Stimulated activated CD8-positive, alpha-beta memory T cell treated with anti-CD3 and anti-CD28 coated beads, Interleukin-15, amount 100 ng/mL, for 4 hours (primary cell): ENCODE results near the gene NEMP1.
"Not testable (repeated sequence)": the region's sequence is repeated elsewhere in the genome, so short reads cannot be mapped to it uniquely, and the experiment has no call there.

ENCODE experiments used
- DNase-seq, 2 donors: peaks; one replicate each; pipeline ENCODE4 v3.0.0-alpha.2; 2020; ENCODE audit warnings: low read depth in 2 of 2

The NEMP1 gene

DNA sequence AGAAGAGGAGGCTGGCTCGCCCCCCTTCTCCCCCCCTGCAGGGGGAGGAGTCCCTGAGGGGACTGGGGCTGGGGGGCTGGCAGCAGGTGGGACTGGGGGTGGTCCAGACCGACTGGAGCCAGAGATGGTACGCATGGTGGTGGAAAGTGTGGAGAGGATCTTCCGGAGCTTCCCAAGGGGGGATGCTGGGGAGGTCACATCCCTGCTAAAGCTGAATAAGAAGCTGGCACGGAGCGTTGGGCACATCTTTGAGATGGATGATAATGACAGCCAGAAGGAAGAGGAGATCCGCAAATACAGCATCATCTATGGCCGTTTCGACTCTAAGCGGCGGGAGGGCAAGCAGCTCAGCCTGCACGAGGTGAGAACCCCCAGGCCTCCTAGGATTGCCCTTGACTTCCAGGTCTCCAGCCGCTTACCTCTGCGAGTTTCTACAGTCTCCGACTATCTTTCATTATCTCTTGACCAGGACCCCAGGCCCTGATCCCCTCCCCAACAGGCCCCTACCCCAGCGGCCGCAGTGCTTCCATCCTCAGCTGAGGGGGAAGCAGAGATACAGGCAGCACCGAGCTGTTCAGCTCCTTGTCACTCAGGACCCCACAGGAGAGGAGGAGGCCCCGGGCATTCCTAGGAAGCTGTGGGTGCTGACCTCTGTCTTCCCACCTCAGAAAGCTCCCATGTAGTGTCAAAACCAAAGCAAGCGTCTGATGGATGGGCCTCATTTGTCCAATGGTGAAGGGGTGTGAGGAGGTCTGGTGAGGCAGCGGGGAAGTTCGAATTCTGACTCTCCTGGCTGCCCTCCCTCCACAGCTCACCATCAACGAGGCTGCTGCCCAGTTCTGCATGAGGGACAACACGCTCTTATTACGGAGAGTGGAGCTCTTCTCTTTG is 13.3 kb upstream of the NEMP1 start:
- no peak for DNase-seq

DNA sequence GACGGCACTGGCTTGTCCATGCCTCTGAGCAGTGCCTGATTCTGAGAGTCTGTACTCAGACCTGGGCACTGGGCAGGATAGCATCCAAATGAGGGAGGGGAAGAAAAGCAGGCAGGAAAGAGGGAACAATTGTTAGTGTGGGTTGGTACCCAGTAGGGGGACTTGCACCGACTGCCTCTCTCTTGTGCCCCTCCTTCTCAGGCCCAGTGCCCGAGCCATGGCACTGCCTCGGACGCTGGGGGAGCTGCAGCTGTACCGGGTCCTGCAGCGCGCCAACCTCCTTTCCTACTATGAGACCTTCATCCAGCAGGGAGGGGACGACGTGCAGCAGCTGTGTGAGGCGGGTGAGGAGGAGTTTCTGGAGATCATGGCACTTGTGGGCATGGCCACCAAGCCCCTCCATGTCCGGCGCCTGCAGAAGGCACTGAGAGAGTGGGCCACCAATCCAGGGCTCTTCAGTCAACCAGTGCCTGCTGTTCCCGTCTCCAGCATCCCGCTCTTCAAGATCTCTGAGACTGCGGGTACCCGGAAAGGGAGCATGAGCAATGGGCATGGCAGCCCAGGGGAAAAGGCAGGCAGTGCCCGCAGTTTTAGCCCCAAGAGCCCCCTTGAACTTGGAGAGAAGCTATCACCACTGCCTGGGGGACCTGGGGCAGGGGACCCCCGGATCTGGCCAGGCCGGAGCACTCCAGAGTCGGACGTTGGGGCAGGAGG is 12.5 kb upstream of the NEMP1 start:
- DNase-seq: no peak

DNA sequence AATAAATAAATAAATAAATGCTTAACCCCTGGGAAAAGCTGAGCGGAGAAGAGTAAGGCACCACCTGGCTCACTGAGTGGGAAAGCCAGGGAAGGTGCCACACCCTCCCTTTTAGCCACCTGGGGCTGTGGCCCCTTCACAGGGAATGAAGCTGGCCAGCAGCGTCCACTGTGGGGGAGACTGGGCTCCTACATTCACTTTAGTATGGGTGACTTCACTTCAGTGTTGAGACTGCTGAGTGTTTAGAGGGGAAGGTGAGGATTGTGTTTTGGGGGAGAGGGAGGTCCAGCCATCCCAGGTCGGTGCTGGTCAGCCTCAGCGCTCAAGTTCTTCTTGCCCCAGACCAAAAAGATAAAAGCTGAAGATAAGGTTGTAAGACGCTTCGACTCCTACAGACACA is 11.9 kb upstream of the NEMP1 start:
- no peak for DNase-seq

DNA sequence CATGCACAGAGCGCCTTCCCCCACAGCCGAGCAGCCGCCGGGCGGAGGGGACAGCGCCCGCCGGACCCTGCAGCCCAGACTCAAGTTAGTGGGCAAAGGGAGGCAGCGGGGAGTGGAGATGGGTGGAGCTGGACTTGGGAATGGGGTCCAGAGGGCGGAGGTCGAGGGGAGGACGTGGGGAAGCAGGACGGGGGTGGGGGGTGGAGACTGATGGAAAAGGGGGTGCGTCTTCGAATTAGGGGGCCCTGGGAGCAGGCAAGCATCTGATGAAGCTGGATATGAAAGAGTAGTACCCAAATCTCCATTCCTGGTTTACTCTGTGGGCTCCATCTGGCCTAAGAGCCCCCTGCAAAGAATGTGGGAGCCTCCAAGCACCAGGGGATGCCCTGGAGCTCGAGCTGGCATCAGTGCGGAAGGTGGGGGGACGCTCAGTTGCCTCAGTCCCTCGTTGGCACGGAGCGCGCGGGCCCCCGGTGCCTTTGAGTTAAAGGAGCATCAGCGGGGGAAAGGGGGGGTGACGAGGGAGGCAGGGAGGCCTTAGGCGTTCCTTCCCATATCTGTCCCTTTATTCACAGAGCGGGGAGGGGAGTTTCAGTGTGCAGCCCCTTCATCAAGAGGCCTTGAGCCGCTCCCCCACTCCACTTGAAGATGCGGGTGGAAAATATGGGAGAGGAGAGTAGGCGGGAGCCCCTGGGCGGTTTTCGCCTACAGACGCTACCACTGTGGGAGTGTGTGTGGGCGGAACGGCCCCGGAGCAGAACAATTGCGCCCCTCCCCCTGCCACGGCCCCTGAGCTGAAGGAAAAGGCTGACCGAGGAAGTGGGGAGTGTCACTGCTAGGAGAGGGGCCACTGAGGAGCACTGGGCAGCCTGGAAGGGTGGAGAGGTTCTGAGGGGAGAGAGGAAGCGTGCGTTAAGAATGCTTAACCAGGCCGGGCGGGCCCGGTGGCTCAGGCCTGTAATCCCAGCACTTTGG is 11.0 kb upstream of the NEMP1 start:
- peak; percentile 38 to 42 for DNase-seq

DNA sequence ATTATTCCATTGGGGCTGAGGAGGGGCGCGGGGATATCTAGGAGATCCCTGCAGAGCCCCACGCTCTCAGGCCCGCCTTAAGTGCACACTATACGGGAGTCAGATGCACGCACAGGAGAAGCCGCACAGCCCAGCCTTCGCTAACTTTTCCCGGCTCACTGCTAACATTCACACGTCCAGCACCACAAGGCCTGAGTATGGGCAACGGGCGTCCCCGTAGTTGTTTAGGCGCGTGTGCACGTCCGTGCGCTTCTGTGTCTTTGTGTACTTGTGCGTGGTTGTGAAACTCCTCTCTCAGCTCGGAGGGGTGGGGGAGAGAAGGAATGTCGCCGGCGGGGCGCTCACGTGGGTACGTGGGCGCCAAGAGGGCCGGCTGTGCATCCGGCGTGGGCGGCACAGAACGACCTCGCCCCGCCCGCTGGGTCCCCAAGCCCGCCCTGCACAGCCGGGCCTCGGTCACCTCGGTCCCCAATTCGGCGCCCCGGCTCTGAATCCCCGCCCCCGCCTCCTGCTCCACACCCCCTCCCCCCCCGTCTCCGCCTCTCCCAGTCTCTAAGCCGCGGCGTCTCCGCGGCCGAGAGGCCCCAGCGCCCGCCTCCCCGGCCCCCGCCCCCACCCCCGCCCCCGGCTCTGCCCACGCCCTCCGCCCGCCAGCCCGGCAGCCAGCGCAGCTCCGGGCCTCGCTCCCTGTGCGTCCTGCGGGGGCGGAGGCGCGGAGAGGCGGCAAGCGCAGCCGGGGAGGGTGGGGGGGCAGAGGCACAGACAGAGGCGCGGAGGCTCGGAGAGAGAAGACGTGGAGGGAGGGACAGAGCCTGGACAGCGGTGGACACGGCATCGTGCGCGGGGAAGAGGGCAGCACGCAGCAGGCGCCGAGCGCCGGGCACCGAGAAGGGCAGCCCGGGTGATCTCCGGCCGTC is 10.0 kb upstream of the NEMP1 start, which contains the start of gene NAB2:
Gene NAB2, plus strand, starts transcription at position 761 of the 917 bp plus-strand sequence. CDS start 158 bp downstream, outside the sequence.
- DNase-seq: peak; percentile 80 to 83

DNA sequence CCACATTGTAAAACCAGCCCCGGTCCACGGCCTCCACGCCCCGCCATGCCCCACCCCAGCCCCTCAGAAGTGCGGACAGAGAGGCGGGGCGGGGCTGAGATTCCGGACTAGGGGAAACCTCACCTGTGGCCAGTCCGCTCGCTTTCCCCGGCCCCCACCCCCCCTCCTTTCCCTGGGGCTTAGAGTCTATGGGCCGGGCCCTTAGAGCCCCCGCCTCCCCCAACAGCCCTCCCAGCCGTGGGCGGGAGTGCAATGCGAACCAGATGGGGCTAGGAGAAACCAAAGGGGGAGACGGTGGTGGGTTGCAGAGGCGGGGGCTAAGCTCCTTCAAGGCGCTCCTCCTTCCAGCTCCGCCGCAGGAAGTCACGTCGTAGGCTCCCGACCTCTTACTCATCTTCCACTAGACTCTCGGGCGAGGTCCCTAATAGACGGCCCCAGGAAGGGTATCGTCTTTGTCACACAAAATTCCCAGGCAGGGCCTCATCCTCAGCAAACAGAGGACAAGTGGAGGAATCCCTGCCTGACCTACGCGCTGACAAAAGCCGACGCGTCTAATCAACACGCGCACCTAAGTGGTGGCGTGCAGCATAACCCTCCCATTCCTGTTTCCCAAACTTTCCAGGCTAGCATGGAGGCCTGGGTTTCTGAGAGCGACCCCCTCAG is 9.2 kb upstream of the NEMP1 start:
- DNase-seq: peak; percentile 83 to 89

DNA sequence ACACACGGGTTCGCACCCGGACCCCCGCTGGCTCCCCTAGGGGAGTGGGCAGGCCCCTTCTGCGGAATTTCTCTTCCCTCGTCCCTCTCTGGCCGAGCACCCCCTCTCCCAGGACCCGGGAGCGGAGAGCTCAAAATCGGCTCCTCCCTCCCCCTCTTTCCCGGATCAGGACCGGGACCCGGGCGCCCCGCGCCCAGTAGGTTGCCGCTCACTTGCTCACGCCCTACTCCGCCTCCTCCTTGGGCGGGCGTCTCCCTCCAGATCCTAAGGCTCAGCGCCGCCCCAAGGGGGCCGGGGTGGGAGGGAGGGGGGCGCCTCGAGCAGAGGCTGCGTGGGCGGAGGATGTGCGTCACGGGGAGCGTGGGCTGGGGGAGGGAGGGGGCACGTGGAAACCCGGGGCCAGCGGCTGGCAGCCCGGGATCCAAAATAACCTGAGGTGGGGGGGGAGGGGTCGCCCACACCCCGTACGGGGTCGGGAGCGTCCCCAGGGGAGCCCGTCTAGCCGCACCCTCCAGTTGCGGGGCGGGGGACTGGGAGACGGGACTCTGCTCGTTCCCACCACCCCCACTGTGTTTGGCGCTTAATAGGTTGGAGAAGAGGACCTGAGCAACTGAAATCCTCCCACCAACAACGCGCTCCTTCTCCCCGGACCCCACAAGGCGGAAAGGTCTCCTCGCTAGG is 8.6 kb upstream of the NEMP1 start:
- peak; percentile 94 for DNase-seq

DNA sequence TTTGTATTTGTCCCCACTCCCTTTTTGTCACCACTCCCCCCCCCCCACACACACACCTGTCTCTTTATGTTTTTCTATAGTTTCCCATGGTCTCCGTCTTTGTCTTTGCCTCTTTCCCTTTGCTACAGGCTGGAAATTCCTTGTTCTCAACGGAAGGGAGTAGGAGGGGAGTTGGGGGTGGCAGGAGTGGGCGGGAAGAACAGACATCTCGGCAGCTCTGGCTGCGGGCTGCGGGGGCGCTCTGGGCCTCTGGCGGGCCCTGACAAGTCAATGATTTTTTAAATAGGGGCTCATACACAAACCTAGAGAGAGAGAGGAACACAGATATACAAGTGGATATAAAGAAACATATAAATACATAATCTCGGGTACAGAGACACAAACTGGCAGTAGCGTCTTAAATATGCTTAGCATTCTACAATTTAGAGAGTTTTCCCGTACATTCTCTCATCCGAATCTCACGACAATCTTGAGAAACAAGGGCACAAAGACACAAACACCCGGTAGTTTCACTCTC is 8.0 kb upstream of the NEMP1 start:
- DNase-seq: peak; percentile 61 to 65

DNA sequence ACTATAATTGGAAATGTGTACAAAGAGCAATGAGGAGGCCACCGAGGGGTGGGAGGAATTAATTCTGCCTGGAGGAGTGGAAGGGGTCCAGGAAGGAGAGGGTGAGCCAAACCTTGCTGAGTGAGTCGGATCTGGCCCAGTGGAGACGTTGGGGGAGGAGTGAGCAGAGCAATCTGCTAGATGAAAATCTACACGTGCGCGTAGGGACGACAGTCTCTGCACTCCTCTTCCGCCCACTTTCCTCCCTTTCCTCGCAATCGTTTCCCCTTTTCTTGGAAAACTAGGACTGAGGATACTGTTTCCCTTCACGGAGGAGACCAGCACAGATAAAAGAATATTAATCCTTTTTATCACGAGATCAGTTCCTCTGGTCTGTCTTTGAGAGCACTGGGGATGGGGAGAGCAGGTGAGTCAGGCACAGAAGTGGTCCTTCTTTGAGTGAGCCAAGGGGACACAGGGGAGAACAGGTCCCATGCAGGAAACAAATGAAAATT is 7.5 kb upstream of the NEMP1 start:
- DNase-seq: no peak

DNA sequence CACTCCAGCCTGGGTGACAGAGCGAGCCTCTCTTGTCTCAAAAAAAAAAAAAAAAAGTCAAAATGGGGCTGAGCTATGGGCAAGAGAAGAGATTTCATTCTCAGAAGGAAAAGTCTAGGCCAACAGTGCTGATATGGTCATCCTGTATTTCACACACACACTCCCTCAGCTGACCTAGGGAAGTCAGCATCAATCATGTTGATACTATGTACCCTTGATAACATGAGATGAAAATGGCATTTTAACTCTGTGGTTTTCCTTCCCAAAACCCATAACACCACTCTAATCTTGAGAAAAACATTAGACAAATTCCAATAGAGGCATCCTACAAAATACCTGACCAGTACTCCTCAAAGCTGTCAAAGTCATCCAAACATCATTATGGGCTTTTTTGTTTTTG is 2.3 kb upstream of the NEMP1 start:
- DNase-seq: no peak

DNA sequence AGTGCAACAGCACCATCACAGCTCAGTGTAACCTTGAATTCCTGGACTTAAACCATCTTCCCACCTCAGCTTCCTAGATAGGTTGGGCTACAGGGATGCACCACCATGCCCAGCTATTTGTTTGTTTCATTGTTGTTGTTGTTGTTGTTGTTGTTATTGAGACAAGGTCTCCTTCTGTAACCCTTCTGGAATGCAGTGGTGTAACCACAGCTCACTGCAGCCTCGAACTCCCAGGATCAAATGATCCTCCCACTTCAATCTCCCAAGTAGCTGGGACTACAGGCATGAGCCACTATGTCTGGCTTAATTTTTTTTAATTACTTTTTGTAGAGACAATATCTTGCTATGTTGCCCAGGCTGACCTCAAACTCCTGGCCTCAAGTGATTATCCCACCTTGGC is 1.2 kb upstream of the NEMP1 start:
- DNase-seq: no peak

DNA sequence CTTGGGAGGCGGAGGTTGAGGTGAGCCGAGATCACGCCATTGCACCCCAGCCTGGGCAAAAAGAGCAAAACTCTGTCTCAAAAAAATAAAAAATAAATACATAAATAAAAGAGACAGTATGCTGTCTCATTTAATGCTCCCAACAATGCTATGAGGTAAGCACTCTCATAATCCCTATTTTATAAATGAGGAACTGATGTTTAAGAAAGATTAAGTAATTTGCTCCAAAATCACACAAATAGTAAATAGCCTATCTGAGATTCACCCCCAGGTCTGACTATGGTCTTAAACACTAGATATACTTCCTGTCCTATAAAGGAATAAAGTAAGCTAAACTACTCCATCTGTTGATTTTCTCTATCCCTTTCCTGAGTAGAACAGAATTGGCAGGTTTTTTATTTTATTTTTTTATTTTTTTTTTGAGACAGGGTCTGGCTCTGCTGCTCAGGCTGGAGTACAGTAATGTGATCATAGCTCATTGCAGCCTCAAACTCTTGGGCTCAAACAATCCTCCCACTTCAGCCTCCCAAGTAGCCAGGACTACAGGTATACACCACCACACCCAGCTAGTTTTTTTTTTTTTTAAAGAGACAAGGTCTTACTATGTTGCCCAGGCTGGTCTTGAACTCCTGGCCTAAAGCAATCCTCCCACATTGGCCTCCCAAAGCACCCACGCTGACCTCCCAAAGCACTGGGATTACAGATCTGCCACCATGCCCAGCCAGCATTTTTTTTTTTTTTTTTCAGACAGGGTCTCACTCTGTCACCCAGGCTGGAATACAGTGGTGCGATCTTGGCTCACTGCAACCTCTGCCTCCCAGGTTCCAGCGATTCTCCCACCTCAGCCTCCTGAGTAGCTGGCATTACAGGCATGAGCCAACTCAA is 4.8 kb downstream of the NEMP1 start:
- not testable (repeated sequence) for DNase-seq

DNA sequence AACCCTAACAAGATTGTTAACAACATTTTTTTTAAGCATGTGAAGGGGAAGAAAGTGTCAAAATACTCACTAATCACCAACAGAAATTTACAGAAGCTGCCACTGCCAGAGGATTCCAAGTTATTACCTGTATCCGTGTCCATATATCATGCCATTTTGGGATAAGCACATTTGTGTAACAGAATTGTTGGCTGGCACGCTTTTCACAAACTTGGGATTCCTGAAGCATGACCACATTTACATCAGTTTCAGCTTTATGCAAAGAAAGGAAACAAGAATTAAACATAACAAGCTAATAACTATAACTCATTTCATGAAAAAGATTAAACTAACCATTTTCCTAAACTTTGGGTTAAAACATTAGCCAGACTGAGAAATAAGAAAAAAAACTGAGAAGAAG is 5.9 kb downstream of the NEMP1 start:
- no peak for DNase-seq

DNA sequence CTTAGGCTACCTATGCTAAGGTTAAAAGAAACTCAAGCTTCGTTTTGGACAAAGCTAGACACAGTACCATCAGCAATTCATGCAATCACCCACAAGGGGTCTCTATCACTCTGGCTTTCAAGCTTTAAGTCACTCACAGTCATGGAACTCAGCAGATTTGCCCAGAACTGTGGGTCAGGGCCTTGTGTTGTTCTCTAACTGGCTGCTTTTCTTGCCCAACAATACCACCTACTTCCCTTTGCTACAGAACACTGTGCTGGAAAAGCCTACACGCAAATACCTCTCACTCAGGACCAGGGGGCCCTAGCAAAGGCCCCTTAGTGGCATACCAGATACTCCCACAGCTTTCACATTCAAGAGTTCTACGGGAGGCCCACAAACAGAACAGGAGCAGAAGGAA is 9.1 kb downstream of the NEMP1 start:
- peak in 1 of 2 donors; percentile 19 for DNase-seq

DNA sequence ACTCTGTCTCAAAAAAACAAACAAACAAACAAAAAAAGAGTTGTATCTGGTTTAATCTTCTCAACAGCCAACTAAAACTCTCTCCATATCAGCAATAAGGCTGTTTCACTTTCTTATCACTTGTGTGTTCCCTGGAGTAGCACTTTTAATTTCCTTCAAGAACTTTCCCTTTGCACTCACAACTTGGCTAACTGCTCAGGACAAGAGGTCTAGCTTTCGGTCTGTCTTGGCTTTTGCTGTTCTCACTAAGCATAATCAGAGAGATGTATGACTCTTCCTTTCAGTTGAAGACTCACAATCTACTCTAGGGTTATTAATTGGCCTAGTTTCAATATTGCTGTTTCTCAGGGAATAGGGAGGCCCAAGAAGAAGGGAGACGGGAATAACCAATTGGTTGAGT is 12.3 kb downstream of the NEMP1 start:
- no peak for DNase-seq

DNA sequence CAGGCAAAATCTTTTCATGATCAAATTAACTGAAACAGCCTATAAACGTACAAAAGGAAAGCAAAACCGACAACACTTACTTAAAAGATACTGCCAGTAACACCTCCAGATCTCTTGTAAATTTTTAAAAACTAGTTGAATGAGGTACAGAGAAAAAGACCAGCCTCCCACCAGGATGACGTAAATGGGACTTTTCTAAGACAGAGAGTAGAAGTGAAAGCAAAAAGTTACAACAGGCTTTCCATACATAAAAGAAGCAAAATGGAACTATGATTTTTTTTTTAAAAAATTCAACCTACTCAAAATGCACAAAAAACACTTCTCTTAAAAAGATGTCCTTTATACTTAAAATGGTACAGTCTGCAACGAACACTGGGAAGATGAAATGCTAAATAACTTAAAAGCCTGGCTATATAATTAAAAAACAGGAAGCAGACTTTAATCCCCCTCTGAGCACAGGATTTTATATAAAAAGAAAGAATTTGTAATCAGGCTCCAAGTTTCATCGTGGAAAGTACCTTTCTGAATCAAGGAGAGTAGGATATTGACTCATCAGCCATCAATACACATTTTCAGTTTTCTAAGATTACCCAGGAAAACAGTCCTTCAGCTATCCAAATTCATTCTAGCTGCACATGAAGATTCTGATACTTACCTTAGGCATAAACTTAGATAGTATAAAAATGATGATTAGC is 14.5 kb downstream of the NEMP1 start:
- peak in 1 of 2 donors; percentile 44 for DNase-seq

DNA sequence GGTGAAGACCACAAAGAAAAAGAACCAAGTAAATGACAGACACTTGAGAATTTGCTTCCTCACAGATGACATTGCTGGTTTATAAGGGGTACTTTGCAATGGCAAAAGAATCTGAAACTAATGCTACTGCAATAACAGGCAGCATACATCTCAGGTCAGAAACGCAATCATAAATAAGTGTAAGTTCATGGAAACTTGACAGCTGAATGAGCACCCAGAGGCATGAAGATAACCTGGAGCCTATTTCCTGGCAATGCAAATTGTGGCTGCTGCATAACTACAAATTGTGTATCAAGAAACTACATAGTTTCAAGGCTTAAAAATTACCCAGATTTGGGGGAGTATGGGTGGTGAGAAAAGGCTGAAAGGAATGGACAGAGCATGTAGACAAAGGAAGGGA is 20.1 kb downstream of the NEMP1 start:
- no peak for DNase-seq
